M059J (cell line): ENCODE results near the gene LPO. TPM values are rescaled to one million over a fixed set of nuclear protein-coding genes. Genes with fewer than 3 reads are reported as not detected.

Experiments used
- DNase-seq: peaks from one replicate; pipeline ENCODE4 v3.0.0-alpha.2; 2012; ENCODE audit warnings: low read depth
- total RNA-seq: library from RNA; depleted of rRNA; stranded (reverse); fragments of >200 nt; shearing (Covaris generic); gene quantifications from 2 replicates; pipeline ENCODE4 v1.2.3, GENCODE V29; 2014

LPO gene
- total RNA-seq, 1 experiment from 2014 or later = not detected

GRCh38 chr17:58303971-58304749 lies 65.8 kb downstream of the LPO start:
- DNase-seq = peak; percentile 35

GRCh38 chr17:58304750-58305486 lies 66.5 kb downstream of the LPO start:
- DNase-seq = no peak

GRCh38 chr17:58305626-58306025 lies 67.2 kb downstream of the LPO start:
- no peak for DNase-seq

GRCh38 chr17:58306131-58306951 lies 68.0 kb downstream of the LPO start:
- no peak for DNase-seq

- no peak for DNase-seq
These were observed 69.2 kb downstream of the LPO start for GRCh38 chr17:58307468-58308172.

- no peak for DNase-seq
These were observed 70.0 kb downstream of the LPO start for GRCh38 chr17:58308173-58308984.

- DNase-seq = no peak
These were observed 70.9 kb downstream of the LPO start for GRCh38 chr17:58308985-58309917.

GRCh38 chr17:58309918-58310259 lies 71.5 kb downstream of the LPO start:
- DNase-seq = no peak

- DNase-seq = no peak
These were observed 72.4 kb downstream of the LPO start for GRCh38 chr17:58310511-58311428.

GRCh38 chr17:58311429-58311894 lies 73.1 kb downstream of the LPO start:
- DNase-seq = no peak

- DNase-seq = no peak
These were observed 73.7 kb downstream of the LPO start for GRCh38 chr17:58312021-58312630.

GRCh38 chr17:58312829-58313228 lies 74.4 kb downstream of the LPO start:
- DNase-seq = no peak

GRCh38 chr17:58313815-58314705 lies 75.7 kb downstream of the LPO start:
- DNase-seq = no peak

GRCh38 chr17:58314706-58315015 lies 76.3 kb downstream of the LPO start:
- no peak for DNase-seq

GRCh38 chr17:58315281-58315711 lies 76.9 kb downstream of the LPO start:
- DNase-seq = no peak

GRCh38 chr17:58315750-58316149 lies 77.4 kb downstream of the LPO start:
- no peak for DNase-seq

GRCh38 chr17:58316260-58316960 lies 78.0 kb downstream of the LPO start:
- DNase-seq = no peak
